Tibial artery (tissue), 4 donors: Measurements from ENCODE around the gene CRIP3.

Source experiments
- DNase-seq, 2 donors: peaks; one replicate each; pipeline ENCODE4 v3.0.0-alpha.2; 2019
- H3K27ac ChIP-seq, 2 donors: fragments of 200-600 bp; sonication (generic) in 1 of 2; 1 replicate in 1 of 2; 2 replicates in 1 of 2; pipeline ENCODE4 v1.5.1; 2018 to 2019; ENCODE audit warnings: mild to moderate bottlenecking in 1 of 2
- H3K27me3 ChIP-seq, 2 donors: fragments of 200-600 bp; sonication (generic) in 1 of 2; one replicate each; pipeline versions ENCODE4 v1.5.1 to v1.6.0; 2016 to 2019
- H3K36me3 ChIP-seq, 3 donors: fragments of 200-600 bp; sonication (generic) in 2 of 3; one replicate each; pipeline ENCODE4 v1.5.1; 2016 to 2019; ENCODE audit warnings: mild to moderate bottlenecking in 2 of 3
- H3K4me1 ChIP-seq, 4 donors: fragments of 200-600 bp; sonication (generic) in 2 of 4; 1 replicate in 3 of 4; 2 replicates in 1 of 4; pipeline ENCODE4 v1.5.1; 2016 to 2019
- H3K4me3 ChIP-seq, 2 donors: fragments of 200-600 bp; sonication (generic) in 1 of 2; 1 replicate in 1 of 2; 2 replicates in 1 of 2; pipeline ENCODE4 v1.5.1; 2018 to 2019; ENCODE audit warnings: mild to moderate bottlenecking in 2 of 2
- H3K9me3 ChIP-seq, 3 donors: fragments of 200-600 bp; sonication (generic) in 1 of 3; one replicate each; pipeline ENCODE4 v1.5.1; 2016 to 2019
- CTCF ChIP-seq, 2 experiments: fragments of 200-600 bp in 1 of 2; fragments of 450-650 bp in 1 of 2; IDR thresholded peaks; one replicate each; pipeline ENCODE4 v1.5.1; 2017 to 2019; ENCODE audit warnings: antibody characterized with exemption in 2 of 2, mild to moderate bottlenecking in 1 of 2, moderate library complexity in 1 of 2
- intact Hi-C: fragments of 100-400 bp; cut with DNase I; formaldehyde crosslinking; loops from one replicate; pipeline ENCODE4 v1.15.0; 2023; ENCODE audit warnings: low total_unique reads

Gene CRIP3

GRCh38 chr6:43292341-43292740 is 16.3 kb downstream of the CRIP3 start:
- Histone ChIP-seq H3K4me3 (no peak overlapping the region), H3K9me3 (no peaks in the 10 kb centered on the region), H3K27ac (no peak overlapping the region), H3K36me3 (no peaks in the 10 kb centered on the region), H3K27me3 (no peaks in the 10 kb centered on the region), H3K4me1 (no peaks in the 10 kb centered on the region)
- TF ChIP-seq CTCF (IDR thresholded peaks at IDR 0.05) = no peak
- intact Hi-C loops = no loop called here
- DNase-seq = no peak

- no peaks in the 10 kb centered on the region for H3K36me3 ChIP-seq
- no peak for DNase-seq
- no peaks in the 10 kb centered on the region for H3K27me3 ChIP-seq
- no peaks in the 10 kb centered on the region for H3K4me1 ChIP-seq
- intact Hi-C loops = no loop called here
- H3K27ac ChIP-seq = no peak overlapping the region
- TF ChIP-seq CTCF (IDR thresholded peaks at IDR 0.05) = no peak
- no peaks in the 10 kb centered on the region for H3K9me3 ChIP-seq
- no peak overlapping the region for H3K4me3 ChIP-seq
Measured at GRCh38 chr6:43291708-43292107, 16.9 kb downstream of the CRIP3 start.

GRCh38 chr6:43290905-43291355 is 17.7 kb downstream of the CRIP3 start:
- Histone ChIP-seq H3K9me3 (no peaks in the 10 kb centered on the region), H3K4me1 (no peaks in the 10 kb centered on the region), H3K4me3 (no peak overlapping the region), H3K27me3 (peaks cover 0 to 6% of the 10 kb centered on the region in 2 donors), H3K27ac (no peak overlapping the region), H3K36me3 (no peaks in the 10 kb centered on the region)
- intact Hi-C loops = no loop called here
- TF ChIP-seq CTCF (IDR thresholded peaks at IDR 0.05) = no peak
- DNase-seq = no peak

DNA sequence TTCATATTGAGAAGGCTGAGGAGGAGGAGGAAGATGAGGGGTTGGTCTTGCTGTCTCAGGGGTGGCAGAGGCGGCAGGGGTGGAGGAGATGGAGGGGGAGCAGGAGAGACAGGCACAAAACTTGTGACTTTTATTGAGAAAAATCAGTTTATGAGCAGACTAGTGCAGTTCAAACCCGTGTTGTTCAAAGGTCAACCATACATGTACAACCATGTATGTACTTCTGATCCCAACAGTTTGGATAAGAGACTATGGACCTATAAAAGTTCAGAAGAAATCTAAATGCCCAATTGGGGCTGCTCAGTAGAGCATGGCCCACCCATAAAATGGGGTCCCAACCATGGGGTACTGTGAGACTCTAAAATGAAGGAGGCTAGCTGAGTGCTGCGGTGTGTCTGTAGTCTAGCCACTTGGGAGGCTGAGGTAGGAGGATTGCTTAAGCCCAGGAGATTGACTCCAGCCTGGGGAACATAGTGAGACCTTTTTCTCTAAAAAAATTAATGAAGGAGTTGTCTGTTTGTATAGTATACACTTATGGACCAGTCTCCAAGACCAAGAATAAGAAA is 18.2 kb downstream of the CRIP3 start:
- no peak for DNase-seq
- no peaks in the 10 kb centered on the region for H3K9me3 ChIP-seq
- TF ChIP-seq CTCF (IDR thresholded peaks at IDR 0.05) = no peak
- H3K4me1 ChIP-seq = peaks cover 0 to 1% (median 0%) of the 10 kb centered on the region in 4 donors
- intact Hi-C loops = no loop called here
- H3K4me3 ChIP-seq = no peak overlapping the region
- peaks cover 0 to 11% of the 10 kb centered on the region in 2 donors for H3K27me3 ChIP-seq
- H3K27ac ChIP-seq = no peak overlapping the region
- H3K36me3 ChIP-seq = no peaks in the 10 kb centered on the region

- Histone ChIP-seq H3K4me1 (peaks cover 0 to 8% (median 0%) of the 10 kb centered on the region in 4 donors), H3K27ac (no peak overlapping the region), H3K4me3 (no peak overlapping the region), H3K9me3 (no peaks in the 10 kb centered on the region), H3K27me3 (peaks cover 0 to 35% of the 10 kb centered on the region in 2 donors), H3K36me3 (no peaks in the 10 kb centered on the region)
- no peak for TF ChIP-seq CTCF (IDR thresholded peaks at IDR 0.05)
- DNase-seq = no peak
- intact Hi-C loops = no loop called here
Measured at GRCh38 chr6:43287717-43288679, 20.6 kb downstream of the CRIP3 start.
